Panc1 (cell line): ENCODE data around the gene TBCK. TPM values are rescaled to one million over a fixed set of nuclear protein-coding genes. Genes with fewer than 3 reads are reported as not detected.

ENCODE experiments used
- ATAC-seq: fragments of 200-7000 bp; cut with Tn5 transposase; 2 replicates; pipeline ENCODE4 v1.9.1; 2020; ENCODE audit warnings: mild to moderate bottlenecking, moderate library complexity
- BruUV-seq: library from RNA; stranded (reverse); fragments of 400-500 nt; replicated peaks from 2 replicates; lab custom pipeline; 2021; lab: Mats Ljungman, UMichigan
- CTCF ChIA-PET: fragments of 300-600 bp; sonication (Branson Sonifier 250); formaldehyde crosslinking; loops from one replicate; lab custom pipeline; 2022; ENCODE audit warnings: antibody characterized with exemption; lab: Charles Lee
- POLR2A ChIA-PET: fragments of 300-600 bp; sonication (Branson Sonifier 250); formaldehyde crosslinking; loops from one replicate; lab custom pipeline; 2022; ENCODE audit warnings: antibody characterized with exemption; lab: Charles Lee
- DNase-seq: peaks from one replicate; pipeline ENCODE4 v3.0.0-alpha.2; 2010; ENCODE audit warnings: low read depth, low spot score
- H3K27ac ChIP-seq: 2 replicates; pipeline ENCODE4 v1.5.1; 2011; ENCODE audit warnings: mild to moderate bottlenecking, low read length, inconsistent platforms
- H3K27me3 ChIP-seq: fragments of 200-500 bp; sonication (Bioruptor generic); 2 replicates; pipeline ENCODE4 v1.6.0; 2014; ENCODE audit warnings: low read length, inconsistent platforms; ENCODE audit not compliant: control insufficient read depth, insufficient read depth
- H3K36me3 ChIP-seq: fragments of 200-500 bp; sonication (Bioruptor generic); 2 replicates; pipeline ENCODE4 v1.5.1; 2014; ENCODE audit warnings: inconsistent platforms, mild to moderate bottlenecking, low read length, moderate library complexity; ENCODE audit not compliant: control insufficient read depth, insufficient read depth
- H3K4me1 ChIP-seq: 2 replicates; pipeline ENCODE4 v1.5.1; 2011; ENCODE audit warnings: inconsistent platforms, mild to moderate bottlenecking, low read length, moderate library complexity; ENCODE audit not compliant: control insufficient read depth, insufficient read depth
- H3K4me3 ChIP-seq, 2 experiments: 2 replicates each; pipeline ENCODE4 v1.5.1; 2011 to 2012; ENCODE audit warnings: low read depth in 2 of 2, low read length in 2 of 2, mild to moderate bottlenecking in 2 of 2, inconsistent platforms in 1 of 2, moderate library complexity in 1 of 2
- H3K9me3 ChIP-seq: fragments of 200-500 bp; sonication (Bioruptor generic); 2 replicates; pipeline ENCODE4 v1.5.1; 2014; ENCODE audit warnings: low read depth, mild to moderate bottlenecking, inconsistent platforms, low read length, moderate library complexity; ENCODE audit not compliant: control insufficient read depth, insufficient read depth
- POLR2AphosphoS5 ChIP-seq: IDR thresholded peaks from 2 replicates; pipeline ENCODE4 v1.6.1; 2012; ENCODE audit warnings: mild to moderate bottlenecking, low read depth, low read length, moderate library complexity
- REST ChIP-seq, 2 experiments: IDR thresholded peaks; 2 replicates each; pipeline ENCODE4 v1.6.1; 2011 to 2012; ENCODE audit warnings: low read depth in 2 of 2, control low read depth in 1 of 2, low read length in 1 of 2, mild to moderate bottlenecking in 1 of 2, moderate library complexity in 1 of 2; ENCODE audit not compliant: insufficient read depth in 1 of 2
- SIN3A ChIP-seq: IDR thresholded peaks from 2 replicates; pipeline ENCODE4 v1.6.1; 2012; ENCODE audit warnings: low read depth, mild to moderate bottlenecking, low read length, moderate library complexity, borderline replicate concordance; ENCODE audit not compliant: insufficient read depth
- TCF7L2 ChIP-seq: IDR thresholded peaks from 2 replicates; pipeline ENCODE4 v1.6.1; 2011; ENCODE audit warnings: mild to moderate bottlenecking, low read depth, low read length, inconsistent platforms
- in situ Hi-C: cut with HindIII; loops from 2 replicates; pipeline ENCODE4 v1.10.0; 2016; ENCODE audit warnings: low sequenced_read_pairs, low pct_unique_long_range_greater_than_20kb
- intact Hi-C: fragments of 100-400 bp; cut with micrococcal nuclease; formaldehyde crosslinking; loops from one replicate; pipeline ENCODE4 v1.10.0; 2022; ENCODE audit not compliant: unreplicated experiment
- total RNA-seq: library from RNA; stranded (reverse); gene quantifications from one replicate; pipeline ENCODE4 v1.2.1, GENCODE V29; 2021; ENCODE audit not compliant: unreplicated experiment
- TF ChIP-seq, protein P1 (sequence below): fragments of 450-650 bp; IDR thresholded peaks from 2 replicates; pipeline ENCODE4 v1.5.1; 2017; ENCODE audit warnings: mild to moderate bottlenecking

TBCK gene
- total RNA-seq, 1 experiment from 2014 or later: 15.1 TPM

GRCh38 chr4:106255195-106255594, 60.8 kb downstream of the TBCK start:
- CTCF ChIA-PET: no interaction called here
- Histone ChIP-seq H3K9me3 (no peaks in the 10 kb centered on the region), H3K27me3 (no peaks in the 10 kb centered on the region), H3K36me3 (no peaks in the 10 kb centered on the region; the same call in 1 of the 2 replicates), H3K4me3 (no peak overlapping the region), H3K4me1 (no peaks in the 10 kb centered on the region), H3K27ac (no peak overlapping the region)
- no peak for ATAC-seq
- POLR2A ChIA-PET: no interaction called here
- in situ Hi-C loops: no loop called here
- intact Hi-C loops: no loop called here
- TF ChIP-seq REST (IDR thresholded peaks at IDR 0.05; ENCODE audit: insufficient read depth in 1 of 2, low read depth in 2 of 2, low read length in 1 of 2) (no peak), TCF7L2 (no peak), POLR2AphosphoS5 (no peak), SIN3A (no peak)
- TF ChIP-seq, protein P1, sequence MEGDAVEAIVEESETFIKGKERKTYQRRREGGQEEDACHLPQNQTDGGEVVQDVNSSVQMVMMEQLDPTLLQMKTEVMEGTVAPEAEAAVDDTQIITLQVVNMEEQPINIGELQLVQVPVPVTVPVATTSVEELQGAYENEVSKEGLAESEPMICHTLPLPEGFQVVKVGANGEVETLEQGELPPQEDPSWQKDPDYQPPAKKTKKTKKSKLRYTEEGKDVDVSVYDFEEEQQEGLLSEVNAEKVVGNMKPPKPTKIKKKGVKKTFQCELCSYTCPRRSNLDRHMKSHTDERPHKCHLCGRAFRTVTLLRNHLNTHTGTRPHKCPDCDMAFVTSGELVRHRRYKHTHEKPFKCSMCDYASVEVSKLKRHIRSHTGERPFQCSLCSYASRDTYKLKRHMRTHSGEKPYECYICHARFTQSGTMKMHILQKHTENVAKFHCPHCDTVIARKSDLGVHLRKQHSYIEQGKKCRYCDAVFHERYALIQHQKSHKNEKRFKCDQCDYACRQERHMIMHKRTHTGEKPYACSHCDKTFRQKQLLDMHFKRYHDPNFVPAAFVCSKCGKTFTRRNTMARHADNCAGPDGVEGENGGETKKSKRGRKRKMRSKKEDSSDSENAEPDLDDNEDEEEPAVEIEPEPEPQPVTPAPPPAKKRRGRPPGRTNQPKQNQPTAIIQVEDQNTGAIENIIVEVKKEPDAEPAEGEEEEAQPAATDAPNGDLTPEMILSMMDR: no peak
- BruUV-seq: no TSS peak
- DNase-seq: no peak

DNA sequence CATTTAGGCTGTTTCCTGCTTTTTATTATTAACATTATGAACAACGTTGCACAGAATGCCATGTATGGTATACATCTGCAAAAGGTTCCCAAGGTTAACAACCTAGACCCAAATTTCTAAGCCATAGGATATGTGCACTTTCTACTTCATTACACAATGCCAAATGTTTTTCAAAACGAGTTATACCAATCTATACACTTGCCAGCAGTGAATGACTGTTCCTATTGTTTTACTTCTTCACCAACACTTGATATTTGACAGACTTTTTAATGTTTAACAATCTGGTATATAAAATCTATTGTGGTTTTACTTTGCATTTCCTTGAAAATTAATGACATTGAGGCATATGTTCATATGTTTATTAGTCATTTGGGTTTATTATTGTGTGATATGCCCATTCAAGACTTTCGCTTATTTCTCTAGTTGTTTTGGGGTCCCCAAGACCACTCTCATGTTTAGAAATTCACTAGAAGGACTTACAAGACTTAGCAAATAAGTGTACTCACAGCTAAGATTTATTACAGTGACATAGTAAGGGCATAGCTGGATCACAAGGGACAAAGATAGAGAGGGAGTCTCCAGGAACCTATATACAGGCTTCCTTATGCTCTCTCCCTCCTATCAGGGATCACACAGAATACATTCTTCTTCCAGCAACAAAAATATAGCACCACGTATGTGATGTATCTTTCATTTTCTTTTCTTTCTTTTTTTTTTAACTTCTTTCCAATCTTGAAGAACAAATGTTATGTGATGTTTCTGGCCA, 62.5 kb downstream of the TBCK start:
- no peak for TF ChIP-seq POLR2AphosphoS5
- TF ChIP-seq REST (IDR thresholded peaks at IDR 0.05; ENCODE audit: insufficient read depth in 1 of 2, low read depth in 2 of 2, low read length in 1 of 2): no peak
- TF ChIP-seq TCF7L2: no peak
- TF ChIP-seq, protein P1: no peak
- TF ChIP-seq SIN3A: no peak
- no TSS peak for BruUV-seq
- in situ Hi-C loops (no loop called here), intact Hi-C loops (no loop called here)
- no peak overlapping the region for H3K27ac ChIP-seq
- DNase-seq (no peak), ATAC-seq (no peak)
- H3K4me1 ChIP-seq: no peaks in the 10 kb centered on the region
- no peaks in the 10 kb centered on the region for H3K36me3 ChIP-seq
- no peak overlapping the region for H3K4me3 ChIP-seq
- no peaks in the 10 kb centered on the region for H3K9me3 ChIP-seq
- ChIA-PET POLR2A (no interaction called here), CTCF (no interaction called here)
- H3K27me3 ChIP-seq: no peaks in the 10 kb centered on the region
